ENCODE data around the gene PM20D2. TPM values are rescaled to one million over a fixed set of nuclear protein-coding genes. Genes with fewer than 3 reads are reported as not detected.

PM20D2 gene
- total and polyA plus RNA-seq, 2 of the 8 experiments (the other 6 are each of a cell fraction or from before 2014, with no cell fraction given): 2.7 to 7.6 TPM

- Histone ChIP-seq H3K4me1 (replicated peaks in 1 of 4; ENCODE audit: control insufficient read depth in 3 of 4, insufficient read depth in 4 of 4, low read length in 3 of 4) (peaks cover 0 to 16% (median 10%) of the 10 kb centered on the region in 4 experiments; a peak in 5 of 7 replicates), H2BK15ac (ENCODE audit: low read length) (no peak overlapping the region), H3K9ac (replicated peaks in 1 of 4; ENCODE audit: extremely low read depth in 1 of 4, low read depth in 3 of 4, low read length in 3 of 4) (no peak overlapping the region), H3K27me3 (replicated peaks in 1 of 4; ENCODE audit: control insufficient read depth in 3 of 4, extremely low read depth in 1 of 4, insufficient read depth in 3 of 4, low read length in 3 of 4) (no peaks in the 10 kb centered on the region), H2BK120ac (replicated peaks; ENCODE audit: low read depth, low read length) (no peak overlapping the region), H3K36me3 (ENCODE audit: control insufficient read depth in 2 of 4, insufficient read depth in 4 of 4, low read length in 3 of 4) (no peaks in the 10 kb centered on the region), H3K4me3 (ENCODE audit: extremely low read depth in 1 of 4, insufficient read depth in 2 of 4, low read depth in 3 of 4, low read length in 4 of 4) (no peak overlapping the region), H2BK5ac (ENCODE audit: low read depth, low read length) (no peak overlapping the region), H2BK12ac (ENCODE audit: low read depth, low read length) (no peak overlapping the region), H4K5ac (ENCODE audit: insufficient read length, low read depth, low read length) (no peak overlapping the region), H2AFZ (ENCODE audit: low read length) (no peak overlapping the region), H4K20me1 (replicated peaks in 1 of 2; ENCODE audit: control insufficient read depth in 1 of 2, insufficient read depth in 2 of 2, low read length in 2 of 2) (no peaks in the 10 kb centered on the region), H3K4me2 (ENCODE audit: insufficient read depth in 1 of 2, low read depth in 2 of 2, low read length in 2 of 2) (no peak overlapping the region), H3K79me2 (ENCODE audit: control insufficient read depth in 1 of 2, insufficient read depth in 2 of 2, low read length in 2 of 2) (no peaks in the 10 kb centered on the region), H3K18ac (ENCODE audit: extremely low read depth, low read length) (no peak overlapping the region), H3K9me3 (ENCODE audit: insufficient read depth in 2 of 2, low read depth in 1 of 2, low read length in 1 of 2) (no peaks in the 10 kb centered on the region), H3K23ac (ENCODE audit: insufficient read length) (no peak overlapping the region), H2AK5ac (ENCODE audit: low read depth, low read length) (no peak overlapping the region), H4K91ac (replicated peaks; ENCODE audit: insufficient read length, low read length) (no peak overlapping the region), H4K8ac (ENCODE audit: extremely low read depth, insufficient read depth, low read length) (no peak overlapping the region), H3K14ac (ENCODE audit: insufficient read length) (no peak overlapping the region), H3K79me1 (ENCODE audit: low read depth, low read length) (no peaks in the 10 kb centered on the region), H2BK20ac (ENCODE audit: low read length) (no peak overlapping the region), H3K23me2 (ENCODE audit: low read depth, low read length) (no peaks in the 10 kb centered on the region; the same call in 1 of the 2 replicates), H3K4ac (replicated peaks; ENCODE audit: insufficient read length, low read depth, low read length) (no peak overlapping the region), H3K56ac (replicated peaks; ENCODE audit: insufficient read length, low read depth, low read length) (no peak overlapping the region), H3K27ac (ENCODE audit: low read depth, low read length) (no peak overlapping the region)
- CTCF ChIA-PET (ENCODE audit: partially characterized antibody): interaction anchor here (0.6 to 2.6 kb wide), 7 partner anchors 9 to 225 kb away, joined by 3 to 9 read pairs (median 3); no protein-coding TSS in a partner anchor
- WGBS, 2 experiments (ENCODE audit: extremely low coverage in 1 of 2, insufficient coverage in 1 of 2, insufficient read length in 1 of 2, insufficient replicate concordance in 2 of 2, low coverage in 1 of 2, low lambda C conversion rate in 2 of 2, missing lambda C conversion rate in 1 of 2): 89% methylated on average over 6 of the region's 6 CpGs; no CpG with 5 or more reads in 1 of the 2 experiments
- FAIRE-seq: no peak
- DNase-seq (ENCODE audit: low read depth in 1 of 2, low spot score in 2 of 2): no peak
- no peak for TF ChIP-seq RXRA (IDR thresholded peaks at IDR 0.05; ENCODE audit: insufficient read depth, low read depth, low read length)
- no peak for TF ChIP-seq TAF1 (IDR thresholded peaks at IDR 0.05; ENCODE audit: low read depth, low read length)
- no peak for TF ChIP-seq GTF2F1 (IDR thresholded peaks at IDR 0.05; ENCODE audit: borderline replicate concordance, low read depth, low read length)
- TF ChIP-seq SAP30 (IDR thresholded peaks at IDR 0.05; ENCODE audit: insufficient read depth, insufficient replicate concordance, low read length): no peak
- POLR2A ChIA-PET (ENCODE audit: partially characterized antibody): no interaction called here
These were observed 63.6 kb downstream of the PM20D2 start for GRCh38 chr6:89209457-89209856.

Data from H1 (cell line).